K562 (cell line): ENCODE data around the gene PLXNB1. TPM values are rescaled to one million over a fixed set of nuclear protein-coding genes. Genes with fewer than 3 reads are reported as not detected.

Source experiments
- ATAC-seq: fragments of 200-7000 bp; cut with Tn5 transposase; 3 replicates; pipeline ENCODE4 v1.9.1; 2020; ENCODE audit warnings: moderate library complexity
- BruUV-seq: library from RNA; stranded (reverse); fragments of 400-500 nt; replicated peaks from 2 replicates; lab custom pipeline; 2021; lab: Mats Ljungman, UMichigan
- CTCF ChIA-PET: fragments of 300-600 bp; formaldehyde crosslinking; extraction: SDS; loops from one replicate; lab custom pipeline; 2021; ENCODE audit warnings: low intra/inter-chr PET ratio; lab: Yijun Ruan, JAX
- POLR2A ChIA-PET: fragments of 300-600, 350-650 bp; sonication (Branson Sonifier 250); formaldehyde crosslinking; extraction: SDS; loops from one replicate; lab custom pipeline; 2021; ENCODE audit warnings: antibody characterized with exemption, inconsistent platforms; lab: Yijun Ruan, JAX
- DNase-seq, 4 experiments: peaks; one replicate each; pipeline versions ENCODE4 v3.0.0 to v3.0.0-alpha.2; 2011 to 2018; ENCODE audit warnings: low spot score in 3 of 4, mixed read lengths in 3 of 4; ENCODE audit errors: extremely low read depth in 1 of 4
- FAIRE-seq: peaks from 2 replicates; lab custom pipeline; 2011; peaks lifted over from hg19 to GRCh38; lab: Jason Lieb, UNC
- H2AFZ ChIP-seq: 2 replicates; pipeline ENCODE4 v1.6.0; 2011; ENCODE audit warnings: low read depth, low read length, control low read depth, inconsistent platforms
- H3K27ac ChIP-seq: fragments of 200-600 bp; 3 replicates; pipeline ENCODE4 v1.8.0; 2011; ENCODE audit warnings: low read depth, mild to moderate bottlenecking, control low read depth, inconsistent platforms, low read length, moderate library complexity, mixed read lengths; ENCODE audit errors: extremely low read depth
- H3K27me3 ChIP-seq, 2 experiments: fragments of 300-600 bp in 1 of 2; 2 replicates in 1 of 2; 3 replicates in 1 of 2; pipeline versions ENCODE4 v1.6.0 to v1.8.0; 2011; ENCODE audit warnings: inconsistent platforms in 2 of 2, low read length in 2 of 2, mild to moderate bottlenecking in 1 of 2, mixed read lengths in 1 of 2, moderate library complexity in 1 of 2; ENCODE audit not compliant: control insufficient read depth in 2 of 2, insufficient read depth in 2 of 2
- H3K36me3 ChIP-seq: fragments of 300-600 bp; 3 replicates; pipeline ENCODE4 v1.8.0; 2011; ENCODE audit warnings: mild to moderate bottlenecking, low read length, inconsistent platforms; ENCODE audit not compliant: control insufficient read depth, insufficient read depth
- H3K4me1 ChIP-seq, 2 experiments: fragments of 200-600 bp in 1 of 2; replicated peaks in 1 of 2; 2 replicates in 1 of 2; 3 replicates in 1 of 2; pipeline versions ENCODE4 v1.5.1 to v1.8.0; 2011; ENCODE audit warnings: inconsistent platforms in 2 of 2, low read length in 2 of 2, mild to moderate bottlenecking in 1 of 2, mixed read lengths in 1 of 2, moderate library complexity in 1 of 2; ENCODE audit not compliant: control insufficient read depth in 2 of 2, insufficient read depth in 2 of 2
- H3K4me2 ChIP-seq: 2 replicates; pipeline ENCODE4 v1.6.1; 2011; ENCODE audit warnings: low read length, control low read depth, inconsistent platforms, mixed read lengths; ENCODE audit not compliant: insufficient read depth
- H3K4me3 ChIP-seq: fragments of 200-600 bp; sonication (generic), shearing (Covaris generic); 2 replicates; pipeline ENCODE4 v1.5.1; 2016; ENCODE audit warnings: control low read depth, inconsistent platforms
- H3K79me2 ChIP-seq: fragments of 200-600 bp; 3 replicates; pipeline ENCODE4 v1.8.0; 2011; ENCODE audit warnings: low read length, inconsistent platforms; ENCODE audit not compliant: control insufficient read depth, insufficient read depth
- H3K9ac ChIP-seq, 2 experiments: 2 replicates each; pipeline versions ENCODE4 v1.6.0 to v1.6.1; 2011; ENCODE audit warnings: low read depth in 2 of 2, low read length in 2 of 2, control low read depth in 1 of 2, inconsistent platforms in 1 of 2, mild to moderate bottlenecking in 1 of 2, mixed read lengths in 1 of 2; ENCODE audit not compliant: insufficient read depth in 1 of 2
- H3K9me1 ChIP-seq: one replicate; pipeline ENCODE4 v1.6.0; 2011; ENCODE audit warnings: inconsistent platforms, mild to moderate bottlenecking, low read length, moderate library complexity; ENCODE audit not compliant: control insufficient read depth, insufficient read depth
- H3K9me3 ChIP-seq: replicated peaks from 2 replicates; pipeline ENCODE4 v1.5.1; 2011; ENCODE audit warnings: low read depth, low read length, inconsistent platforms; ENCODE audit not compliant: control insufficient read depth, insufficient read depth
- H4K20me1 ChIP-seq: replicated peaks from 2 replicates; pipeline ENCODE4 v1.6.1; 2011; ENCODE audit warnings: low read length, inconsistent platforms, mixed read lengths; ENCODE audit not compliant: control insufficient read depth, insufficient read depth
- ATF4 ChIP-seq: fragments of 450-650 bp; formaldehyde crosslinking; IDR thresholded peaks from 2 replicates; pipeline ENCODE4 v1.4.0; 2022; ENCODE audit warnings: mild to moderate bottlenecking, moderate library complexity
- BCLAF1 ChIP-seq, 2 experiments: fragments of 450-650 bp in 1 of 2; IDR thresholded peaks; 2 replicates each; pipeline ENCODE4 v1.6.1; 2011 to 2017; ENCODE audit warnings: low read depth in 2 of 2, antibody characterized with exemption in 1 of 2, borderline replicate concordance in 1 of 2, low read length in 1 of 2, mild to moderate bottlenecking in 1 of 2, mixed read lengths in 1 of 2; ENCODE audit not compliant: control insufficient read depth in 1 of 2
- ESRRB ChIP-seq: fragments of 250-450 bp; sonication (Bioruptor Pico); IDR thresholded peaks from 2 replicates; pipeline ENCODE4 v1.5.0; 2020; ENCODE audit warnings: mild to moderate bottlenecking, moderate library complexity, borderline replicate concordance
- ETV6 ChIP-seq, 3 experiments: fragments of 150-350 bp in 1 of 3; sonication (generic) in 1 of 3; formaldehyde crosslinking in 1 of 3; IDR thresholded peaks; 2 replicates each; pipeline versions ENCODE4 v1.6.1 to v1.8.0; 2014 to 2022; ENCODE audit warnings: borderline replicate concordance in 2 of 3, low read depth in 2 of 3, antibody characterized with exemption in 1 of 3, low read length in 1 of 3, mild to moderate bottlenecking in 1 of 3, missing genetic modification reagents in 1 of 3
- EWSR1 ChIP-seq: fragments of 450-650 bp; IDR thresholded peaks from 2 replicates; pipeline ENCODE4 v1.6.1; 2018; ENCODE audit warnings: borderline replicate concordance, mild to moderate bottlenecking, low read depth, moderate library complexity; ENCODE audit not compliant: partially characterized antibody
- GTF2F1 ChIP-seq: IDR thresholded peaks from 2 replicates; pipeline ENCODE4 v1.6.1; 2011; ENCODE audit warnings: low read depth, low read length, improper control_type of control experiment
- HCFC1 ChIP-seq: IDR thresholded peaks from 2 replicates; pipeline ENCODE4 v1.6.1; 2012; ENCODE audit warnings: low read depth, low read length, improper control_type of control experiment
- HLTF ChIP-seq: fragments of 450-650 bp; IDR thresholded peaks from 2 replicates; pipeline ENCODE4 v1.6.1; 2016
- HNRNPH1 ChIP-seq: fragments of 200-400 bp; formaldehyde crosslinking; optimal IDR thresholded peaks from 2 replicates; pipeline ENCODE3; 2017; ENCODE audit warnings: low read depth, mild to moderate bottlenecking, low read length, moderate library complexity
- IRF2 ChIP-seq: sonication (generic); formaldehyde crosslinking; IDR thresholded peaks from 2 replicates; pipeline ENCODE4 v1.8.1; 2022; ENCODE audit warnings: mild to moderate bottlenecking, missing genetic modification reagents
- MTA3 ChIP-seq: fragments of 450-650 bp; formaldehyde crosslinking; IDR thresholded peaks from 2 replicates; pipeline ENCODE4 v1.6.1; 2017; ENCODE audit warnings: mild to moderate bottlenecking, borderline replicate concordance
- RCOR1 ChIP-seq, 2 experiments: IDR thresholded peaks; 2 replicates each; pipeline ENCODE4 v1.6.1; 2012; ENCODE audit warnings: low read depth in 2 of 2, low read length in 2 of 2, borderline replicate concordance in 1 of 2, improper control_type of control experiment in 1 of 2
- RFX7 ChIP-seq: fragments of 250-450 bp; sonication (Bioruptor Pico); IDR thresholded peaks from 2 replicates; pipeline ENCODE4 v1.5.1; 2021; ENCODE audit warnings: mild to moderate bottlenecking
- SNAPC5 ChIP-seq: fragments of 250-450 bp; sonication (Bioruptor Pico); IDR thresholded peaks from 2 replicates; pipeline ENCODE4 v1.8.0; 2021; ENCODE audit warnings: moderate library complexity, mild to moderate bottlenecking, inconsistent platforms
- TGIF2 ChIP-seq: sonication (generic); formaldehyde crosslinking; IDR thresholded peaks from 2 replicates; pipeline ENCODE4 v1.8.1; 2022; ENCODE audit warnings: mild to moderate bottlenecking, missing genetic modification reagents, moderate library complexity
- USF2 ChIP-seq: sonication (generic); formaldehyde crosslinking; IDR thresholded peaks from 2 replicates; pipeline ENCODE4 v1.5.0; 2020; ENCODE audit warnings: missing genetic modification reagents
- ZNF124 ChIP-seq: sonication (generic); formaldehyde crosslinking; IDR thresholded peaks from 2 replicates; pipeline ENCODE4 v1.8.1; 2022; ENCODE audit warnings: missing genetic modification reagents
- WGBS: fragments of 100-300 bp; shearing (Covaris generic); methylation state at CpG from one replicate; pipeline ENCODE4 v1.1.6; 2016; ENCODE audit warnings: low coverage, mixed read lengths; ENCODE audit not compliant: insufficient coverage; ENCODE audit errors: missing lambda C conversion rate; 5-methylcytosine and 5-hydroxymethylcytosine counted together
- in situ Hi-C: fragments of 300-500 bp; cut with MboI; formaldehyde crosslinking; loops from 4 replicates; pipeline ENCODE4 v1.15.0; 2018; ENCODE audit warnings: inconsistent platforms, mixed read lengths
- intact Hi-C: fragments of 100-400 bp; cut with micrococcal nuclease; formaldehyde crosslinking; loops from 2 replicates; pipeline ENCODE4 v1.14.2; 2022
- polyA plus RNA-seq, 8 experiments: library from polyadenylated mRNA; depleted of rRNA in 4 of 8; stranded (reverse) in 5 of 8; unstranded in 3 of 8; fragments of >200 nt; fragmentation: Nextera tagmentation in 2 of 8; fragmentation: Illumina TruSeq in 1 of 8; extraction: Ambion mirVana in 2 of 8; extraction: Trizol in 1 of 8; gene quantifications; 2 replicates each; pipeline versions ENCODE4 v1.2.1 to v1.2.3, GENCODE V29; 2011 to 2014; ENCODE audit warnings: inconsistent platforms in 1 of 8, missing spikeins in 1 of 8
- total RNA-seq, 7 experiments: library from RNA; depleted of rRNA in 6 of 7; stranded (reverse); fragments of >200 nt in 6 of 7; fragmentation: Illumina TruSeq in 2 of 7; extraction: Trizol in 2 of 7; gene quantifications; 2 replicates each; pipeline versions ENCODE4 v1.2.1 to v1.2.3, GENCODE V29; 2011 to 2021; ENCODE audit warnings: low replicate concordance in 1 of 7

Gene PLXNB1
- total and polyA plus RNA-seq, 9 of the 15 experiments (the other 6 are each of a cell fraction or from before 2014, with no cell fraction given), result 0.17 to 17.4 (median 6.0) TPM

GRCh38 chr3:48436477-48436787 lies 6.5 kb upstream of the PLXNB1 start:
- peaks cover 33% of the 10 kb centered on the region; the same call in 2 of the 3 replicates for H3K36me3 ChIP-seq
- no peaks in the 10 kb centered on the region; a peak in 1 of 5 replicates for H3K27me3 ChIP-seq
- CTCF ChIA-PET, result interaction anchor here (0.6 to 4.6 kb wide), 6 partner anchors 35 to 1745 kb away, joined by 3 to 59 read pairs (median 14); no protein-coding TSS in a partner anchor
- H3K9ac ChIP-seq, result peak overlapping the region in 1 of 2 experiments; percentile 46; a peak in 1 of 4 replicates
- WGBS, result 0% methylated on average over 1 of the region's 1 CpG
- POLR2A ChIA-PET, result interaction anchor here (0.5 to 2.3 kb wide), 14 partner anchors 10 to 278 kb away, joined by 3 to 21 read pairs (median 4); partner anchors contain the start of genes ATRIP and CDC25A
- no peak overlapping the region for H3K4me3 ChIP-seq
- peaks cover 6% of the 10 kb centered on the region for H3K9me1 ChIP-seq
- in situ Hi-C loops, result loop anchor here (5.0 to 10.0 kb wide), 4 partner anchors 34 to 242 kb away; no protein-coding TSS in a partner anchor
- BruUV-seq, result no TSS peak
- FAIRE-seq (no peak), DNase-seq (no peak), ATAC-seq (no peak)
- peaks cover 28% of the 10 kb centered on the region for H3K79me2 ChIP-seq
- no peaks in the 10 kb centered on the region for H4K20me1 ChIP-seq
- H3K9me3 ChIP-seq, result no peaks in the 10 kb centered on the region
- no peak overlapping the region for H3K4me2 ChIP-seq
- intact Hi-C loops, result loop anchor here (1.0 to 2.0 kb wide), 4 partner anchors 35 to 242 kb away; no protein-coding TSS in a partner anchor
- H2AFZ ChIP-seq, result no peak overlapping the region
- H3K4me1 ChIP-seq, result peaks cover 14 to 16% of the 10 kb centered on the region in 2 experiments; a peak in 4 of 5 replicates
- no peak overlapping the region for H3K27ac ChIP-seq
- TF ChIP-seq EWSR1 (no peak), GTF2F1 (no peak), HCFC1 (no peak), USF2 (CRISPR knock-in tag) (no peak), SNAPC5 (CRISPR knock-in tag) (no peak), BCLAF1 (IDR thresholded peaks at IDR 0.05; ENCODE audit: borderline replicate concordance in 1 of 2, control insufficient read depth in 1 of 2, low read depth in 2 of 2, low read length in 1 of 2) (no peak), RFX7 (CRISPR knock-in tag) (no peak), HNRNPH1 (no peak), HLTF (no peak), ATF4 (CRISPR knock-in tag) (no peak), IRF2 (CRISPR knock-in tag) (no peak), ETV6 (IDR thresholded peaks at IDR 0.05; ENCODE audit: borderline replicate concordance in 1 of 2, low read depth in 2 of 2, low read length in 1 of 2) (no peak), ETV6 (CRISPR knock-in tag; IDR thresholded peaks at IDR 0.05; ENCODE audit: borderline replicate concordance) (no peak), RCOR1 (IDR thresholded peaks at IDR 0.05; ENCODE audit: borderline replicate concordance in 1 of 2, low read depth in 2 of 2, low read length in 2 of 2) (no peak), ESRRB (CRISPR knock-in tag) (no peak), TGIF2 (CRISPR knock-in tag) (no peak), MTA3 (no peak), ZNF124 (CRISPR knock-in tag) (no peak)
